Peyer's patch (tissue), 4 donors: ENCODE results near the gene COG2.

Experiments
- POLR2A ChIP-seq, 2 donors: fragments of 450-650 bp; IDR thresholded peaks; one replicate each; pipeline ENCODE4 v1.5.1; 2017; ENCODE audit warnings: antibody characterized with exemption in 2 of 2, mild to moderate bottlenecking in 2 of 2, moderate library complexity in 2 of 2
- TF ChIP-seq, protein P1 (sequence below), 6 experiments: fragments of 450-650 bp in 4 of 6; fragments of 200-600 bp in 2 of 6; sonication (generic) in 1 of 6; IDR thresholded peaks; one replicate each; pipeline ENCODE4 v1.5.1; 2017 to 2019; ENCODE audit warnings: antibody characterized with exemption in 6 of 6, mild to moderate bottlenecking in 3 of 6, moderate library complexity in 1 of 6

DNA sequence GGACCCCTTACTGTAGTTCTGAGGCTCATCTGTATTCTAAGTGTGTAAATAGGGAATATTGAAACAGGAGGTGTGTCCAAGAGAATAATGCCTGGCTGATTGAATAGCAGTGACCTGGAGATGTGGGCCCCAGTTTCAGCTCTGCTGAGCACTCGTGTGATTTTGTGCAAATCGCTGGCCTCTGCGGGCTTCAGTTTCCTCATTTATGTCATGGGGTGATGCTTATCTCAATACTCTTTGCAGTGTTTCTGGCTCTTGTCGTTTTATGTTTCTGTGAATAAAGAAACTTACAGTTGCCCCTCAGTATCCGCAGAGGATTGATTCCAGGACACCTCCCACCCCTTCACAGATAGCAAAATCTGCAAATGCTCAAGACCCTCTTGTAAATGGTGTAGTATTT, 5.0 kb downstream of the COG2 start:
- TF ChIP-seq, protein P1, sequence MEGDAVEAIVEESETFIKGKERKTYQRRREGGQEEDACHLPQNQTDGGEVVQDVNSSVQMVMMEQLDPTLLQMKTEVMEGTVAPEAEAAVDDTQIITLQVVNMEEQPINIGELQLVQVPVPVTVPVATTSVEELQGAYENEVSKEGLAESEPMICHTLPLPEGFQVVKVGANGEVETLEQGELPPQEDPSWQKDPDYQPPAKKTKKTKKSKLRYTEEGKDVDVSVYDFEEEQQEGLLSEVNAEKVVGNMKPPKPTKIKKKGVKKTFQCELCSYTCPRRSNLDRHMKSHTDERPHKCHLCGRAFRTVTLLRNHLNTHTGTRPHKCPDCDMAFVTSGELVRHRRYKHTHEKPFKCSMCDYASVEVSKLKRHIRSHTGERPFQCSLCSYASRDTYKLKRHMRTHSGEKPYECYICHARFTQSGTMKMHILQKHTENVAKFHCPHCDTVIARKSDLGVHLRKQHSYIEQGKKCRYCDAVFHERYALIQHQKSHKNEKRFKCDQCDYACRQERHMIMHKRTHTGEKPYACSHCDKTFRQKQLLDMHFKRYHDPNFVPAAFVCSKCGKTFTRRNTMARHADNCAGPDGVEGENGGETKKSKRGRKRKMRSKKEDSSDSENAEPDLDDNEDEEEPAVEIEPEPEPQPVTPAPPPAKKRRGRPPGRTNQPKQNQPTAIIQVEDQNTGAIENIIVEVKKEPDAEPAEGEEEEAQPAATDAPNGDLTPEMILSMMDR (IDR thresholded peaks at IDR 0.05) = no peak
- no peak for TF ChIP-seq POLR2A (IDR thresholded peaks at IDR 0.05)
